Muscle of leg (tissue), 11 donors: ENCODE results near the gene LITAF. TPM values are rescaled to one million over a fixed set of nuclear protein-coding genes. Genes with fewer than 3 reads are reported as not detected.

Experiments used
- DNase-seq: peaks from one replicate; pipeline ENCODE4 v3.0.0; 2013
- H3K27ac ChIP-seq: one replicate; pipeline ENCODE4 v1.5.1; 2013; ENCODE audit warnings: mild to moderate bottlenecking, low read length, control low read depth
- H3K27me3 ChIP-seq: one replicate; pipeline ENCODE4 v1.6.1; 2013; ENCODE audit warnings: low read length; ENCODE audit not compliant: control insufficient read depth, insufficient read depth
- H3K36me3 ChIP-seq: one replicate; pipeline ENCODE4 v1.6.1; 2013; ENCODE audit warnings: low read length; ENCODE audit not compliant: control insufficient read depth, insufficient read depth
- H3K4me1 ChIP-seq: one replicate; pipeline ENCODE4 v1.6.1; 2013; ENCODE audit warnings: low read length; ENCODE audit not compliant: control insufficient read depth, insufficient read depth
- H3K4me3 ChIP-seq: one replicate; pipeline ENCODE4 v1.5.1; 2013; ENCODE audit warnings: low read length, control low read depth
- H3K9me3 ChIP-seq: replicated peaks from 2 replicates; pipeline ENCODE4 v1.6.1; 2013; ENCODE audit warnings: low read depth, low read length; ENCODE audit not compliant: control insufficient read depth
- WGBS: methylation state at CpG from one replicate; pipeline ENCODE4 v1.1.5; 2013; ENCODE audit warnings: missing lambda C conversion rate; ENCODE audit not compliant: insufficient coverage; 5-methylcytosine and 5-hydroxymethylcytosine counted together
- polyA plus RNA-seq, 8 donors: library from polyadenylated mRNA; unstranded; fragments of 120-200 nt; gene quantifications; one replicate each; pipeline versions ENCODE4 v1.2.1 to v1.2.3, GENCODE V29; 2013; ENCODE audit warnings: inconsistent platforms in 1 of 8, low replicate concordance in 1 of 8; ENCODE audit not compliant: insufficient read length in 8 of 8, insufficient read depth in 1 of 8
- total RNA-seq: library from RNA; stranded (reverse); fragments of 120-200 nt; gene quantifications from one replicate; pipeline ENCODE4 v1.2.4, GENCODE V29; 2013

LITAF gene
- total and polyA plus RNA-seq, 9 donors, result 25.0 to 61.5 (median 45.7) TPM

GRCh38 chr16:11553371-11553770 is 33.3 kb downstream of the LITAF start:
- H3K4me3 ChIP-seq, result no peak overlapping the region
- peaks cover 11% of the 10 kb centered on the region for H3K9me3 ChIP-seq
- H3K27ac ChIP-seq, result no peak overlapping the region
- H3K27me3 ChIP-seq, result no peaks in the 10 kb centered on the region
- H3K4me1 ChIP-seq, result peaks cover 27% of the 10 kb centered on the region
- H3K36me3 ChIP-seq, result peaks cover 46% of the 10 kb centered on the region
- WGBS, result 87% methylated on average over 6 of the region's 11 CpGs
- DNase-seq, result no peak

GRCh38 chr16:11552440-11552839 is 34.3 kb downstream of the LITAF start:
- 21% methylated on average over 4 of the region's 8 CpGs for WGBS
- H3K36me3 ChIP-seq, result peaks cover 48% of the 10 kb centered on the region
- H3K4me3 ChIP-seq, result no peak overlapping the region
- peaks cover 19% of the 10 kb centered on the region for H3K4me1 ChIP-seq
- H3K27me3 ChIP-seq, result no peaks in the 10 kb centered on the region
- DNase-seq, result peak; percentile 67
- no peak overlapping the region for H3K27ac ChIP-seq
- H3K9me3 ChIP-seq, result peaks cover 11% of the 10 kb centered on the region

GRCh38 chr16:11551842-11552241 is 34.9 kb downstream of the LITAF start:
- peak; percentile 64 for DNase-seq
- Histone ChIP-seq H3K36me3 (peaks cover 48% of the 10 kb centered on the region), H3K9me3 (peaks cover 11% of the 10 kb centered on the region), H3K4me1 (peaks cover 18% of the 10 kb centered on the region), H3K4me3 (no peak overlapping the region), H3K27ac (peak overlapping the region; percentile 31), H3K27me3 (no peaks in the 10 kb centered on the region)
- no CpG with 5 or more reads among the region's 3 CpGs for WGBS

GRCh38 chr16:11550791-11551498 is 35.8 kb downstream of the LITAF start:
- Histone ChIP-seq H3K27me3 (no peaks in the 10 kb centered on the region), H3K27ac (peak overlapping the region; percentile 65), H3K4me1 (peaks cover 22% of the 10 kb centered on the region), H3K4me3 (no peak overlapping the region), H3K36me3 (peaks cover 42% of the 10 kb centered on the region), H3K9me3 (peaks cover 3% of the 10 kb centered on the region)
- DNase-seq, result peak; percentile 91
- WGBS, result 43% methylated on average over 8 of the region's 13 CpGs

- Histone ChIP-seq H3K36me3 (peaks cover 21% of the 10 kb centered on the region), H3K9me3 (peaks cover 3% of the 10 kb centered on the region), H3K27me3 (no peaks in the 10 kb centered on the region), H3K27ac (peak overlapping the region; percentile 72), H3K4me1 (peaks cover 20% of the 10 kb centered on the region), H3K4me3 (no peak overlapping the region)
- DNase-seq, result no peak
- WGBS, result 90% methylated on average over 3 of the region's 13 CpGs
These were observed 39.4 kb downstream of the LITAF start for GRCh38 chr16:11547118-11547916.

- H3K27ac ChIP-seq, result peak overlapping the region; percentile 72
These were observed 40.1 kb downstream of the LITAF start for GRCh38 chr16:11546608-11547061.

GRCh38 chr16:11543661-11544393 is 42.9 kb downstream of the LITAF start:
- Histone ChIP-seq H3K9me3 (peaks cover 3% of the 10 kb centered on the region), H3K27me3 (no peaks in the 10 kb centered on the region), H3K4me3 (no peak overlapping the region), H3K36me3 (peaks cover 2% of the 10 kb centered on the region), H3K27ac (no peak overlapping the region), H3K4me1 (peaks cover 9% of the 10 kb centered on the region)
- no peak for DNase-seq
- 67% methylated on average over 11 of the region's 12 CpGs for WGBS

More at GRCh38 chr16:11546608-11547061, 40.1 kb downstream of the LITAF start:
- H3K9me3 ChIP-seq, result peaks cover 3% of the 10 kb centered on the region
- H3K27me3 ChIP-seq, result no peaks in the 10 kb centered on the region
- no peak overlapping the region for H3K4me3 ChIP-seq
- WGBS, result 60% methylated on average over 1 of the region's 5 CpGs
- H3K36me3 ChIP-seq, result peaks cover 17% of the 10 kb centered on the region
- peak; percentile 65 for DNase-seq
- H3K4me1 ChIP-seq, result peaks cover 15% of the 10 kb centered on the region

GRCh38 chr16:11542069-11542744 is 44.5 kb downstream of the LITAF start:
- H3K4me1 ChIP-seq, result peaks cover 9% of the 10 kb centered on the region
- H3K27me3 ChIP-seq, result no peaks in the 10 kb centered on the region
- H3K36me3 ChIP-seq, result no peaks in the 10 kb centered on the region
- no peak overlapping the region for H3K4me3 ChIP-seq
- H3K9me3 ChIP-seq, result peaks cover 3% of the 10 kb centered on the region
- H3K27ac ChIP-seq, result peak overlapping the region; percentile 35
- peak; percentile 86 for DNase-seq
- 17% methylated on average over 2 of the region's 9 CpGs for WGBS

- Histone ChIP-seq H3K27me3 (no peaks in the 10 kb centered on the region), H3K4me1 (peaks cover 8% of the 10 kb centered on the region), H3K4me3 (no peak overlapping the region), H3K36me3 (no peaks in the 10 kb centered on the region), H3K27ac (no peak overlapping the region), H3K9me3 (no peaks in the 10 kb centered on the region)
- WGBS, result 47% methylated on average over 2 of the region's 4 CpGs
- DNase-seq, result no peak
These were observed 47.1 kb downstream of the LITAF start for GRCh38 chr16:11539641-11540050.
